ELR (cell line): ENCODE measurements around the gene LMAN2.
"Not testable (repeated sequence)": the region's sequence is repeated elsewhere in the genome, so short reads cannot be mapped to it uniquely, and the experiment has no call there.

ENCODE experiments used
- DNase-seq: peaks from one replicate; pipeline ENCODE4 v3.0.0-alpha.2; 2015; ENCODE audit warnings: low read depth

Gene LMAN2

GRCh38 chr5:177364159-177364962 is 12.9 kb upstream of the LMAN2 start:
- DNase-seq, result peak; percentile 53

DNA sequence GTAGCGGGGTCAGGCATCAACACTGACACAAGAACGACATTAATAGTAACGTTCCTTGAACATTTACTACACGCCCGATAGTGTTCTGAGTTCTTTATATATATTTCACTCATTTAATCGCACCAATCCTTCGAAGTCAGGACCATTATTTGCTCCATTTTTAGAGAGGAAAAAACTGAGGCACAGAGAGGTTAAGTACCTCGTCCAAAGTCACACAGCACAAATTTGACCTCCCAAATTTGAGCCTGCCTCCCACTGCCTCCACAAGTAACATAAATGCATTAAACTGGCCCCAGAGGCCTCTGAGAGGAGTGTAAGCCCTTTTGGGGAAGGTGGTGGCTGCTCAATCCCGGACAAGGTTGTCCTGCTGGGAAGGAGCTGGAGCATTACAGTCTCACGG is 12.1 kb upstream of the LMAN2 start:
- no peak for DNase-seq

GRCh38 chr5:177362610-177363507 is 11.4 kb upstream of the LMAN2 start:
- DNase-seq, result peak; percentile 60

GRCh38 chr5:177362292-177362609 is 10.8 kb upstream of the LMAN2 start:
- DNase-seq, result no peak

GRCh38 chr5:177361418-177362291 is 10.2 kb upstream of the LMAN2 start:
- no peak for DNase-seq

GRCh38 chr5:177360740-177361139 is 9.3 kb upstream of the LMAN2 start:
- not testable (repeated sequence) for DNase-seq

GRCh38 chr5:177359860-177360259 is 8.4 kb upstream of the LMAN2 start:
- no peak for DNase-seq

GRCh38 chr5:177359451-177359851 is 8.0 kb upstream of the LMAN2 start:
- no peak for DNase-seq

DNA sequence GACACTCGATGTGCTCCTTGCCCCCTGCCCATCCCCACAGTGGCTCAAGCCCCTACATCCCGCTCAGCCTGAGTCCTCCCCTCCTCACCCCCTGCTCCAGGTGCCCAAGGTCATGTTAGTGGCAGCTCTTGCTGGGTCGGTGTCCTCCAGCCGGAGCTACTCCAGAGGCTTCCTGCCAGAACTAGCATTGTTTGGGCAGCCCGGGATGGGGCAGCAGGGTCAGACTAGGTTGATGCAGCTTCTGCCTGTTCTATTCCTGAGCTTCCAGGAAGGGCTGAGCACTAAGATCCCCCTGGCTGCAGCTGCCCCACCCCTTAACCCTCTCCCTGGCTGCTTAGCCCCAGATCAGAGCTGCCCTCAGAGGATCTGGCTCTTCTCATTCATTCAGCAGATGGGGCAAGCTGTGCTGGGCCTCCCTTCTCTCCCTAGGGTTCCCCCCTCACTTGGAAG is 6.9 kb upstream of the LMAN2 start:
- no peak for DNase-seq

DNA sequence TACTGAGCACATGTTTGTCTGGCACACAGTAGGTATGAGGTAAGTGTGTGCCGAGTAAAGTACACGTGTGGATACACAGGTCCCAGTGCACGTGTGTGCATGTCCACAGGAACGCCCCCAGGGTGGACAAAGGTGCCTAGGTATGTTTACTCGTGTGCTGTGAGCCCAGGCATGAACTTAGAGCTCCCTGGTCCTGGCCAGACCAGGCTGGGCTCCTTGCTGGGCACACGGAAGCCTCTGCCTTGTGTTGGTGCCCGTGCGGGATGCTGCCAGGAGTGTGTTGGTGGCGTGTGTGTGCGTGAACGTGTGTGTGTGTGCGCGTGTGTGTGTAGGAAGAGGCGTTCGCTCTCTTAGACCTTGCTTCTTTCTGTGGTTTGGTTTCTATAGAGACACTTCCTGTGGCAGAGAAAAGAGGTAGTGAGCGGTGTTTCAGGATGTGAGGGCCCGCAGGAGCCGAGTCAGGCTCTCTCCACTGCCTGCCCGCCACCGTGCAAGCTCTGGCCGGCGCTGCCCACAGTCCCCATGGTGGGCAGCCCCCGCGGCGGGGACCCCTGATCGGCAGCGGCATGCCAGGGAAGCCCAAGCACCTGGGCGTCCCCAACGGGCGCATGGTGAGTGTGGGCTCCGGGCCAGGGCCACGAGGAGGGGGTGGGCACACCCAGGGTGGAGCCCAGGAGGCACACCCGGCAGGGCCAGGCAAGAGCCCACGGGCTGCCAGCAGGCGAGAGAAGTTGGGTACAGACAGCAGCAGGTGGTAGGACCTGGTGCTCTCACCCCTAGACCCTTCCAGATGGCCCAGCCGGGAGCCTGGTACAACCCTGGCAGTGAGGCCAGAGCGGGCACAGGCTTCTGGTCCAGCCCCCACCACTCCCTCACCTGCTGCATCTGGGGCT is 6.2 kb upstream of the LMAN2 start, which contains the start of gene RGS14:
RGS14 (plus strand) TSS at position 466 of the 893 bp plus-strand sequence; CDS start at position 567, 101 bp downstream.
- DNase-seq, result peak; percentile 74

DNA sequence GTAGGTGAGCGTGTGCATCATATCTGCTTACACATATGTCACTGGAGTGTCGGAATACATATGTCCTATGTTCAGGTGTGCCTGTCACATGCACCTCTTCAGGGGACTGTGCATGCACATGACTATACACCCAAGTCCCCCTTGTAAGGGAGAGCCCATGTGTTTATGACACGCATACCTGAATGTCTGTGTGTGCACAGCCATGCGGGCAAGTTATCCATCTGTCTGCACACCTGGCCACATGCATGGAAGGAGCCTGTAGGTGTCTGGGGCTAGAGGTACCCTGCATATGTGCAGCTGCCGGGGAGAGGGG is 5.6 kb upstream of the LMAN2 start:
- DNase-seq, result no peak

DNA sequence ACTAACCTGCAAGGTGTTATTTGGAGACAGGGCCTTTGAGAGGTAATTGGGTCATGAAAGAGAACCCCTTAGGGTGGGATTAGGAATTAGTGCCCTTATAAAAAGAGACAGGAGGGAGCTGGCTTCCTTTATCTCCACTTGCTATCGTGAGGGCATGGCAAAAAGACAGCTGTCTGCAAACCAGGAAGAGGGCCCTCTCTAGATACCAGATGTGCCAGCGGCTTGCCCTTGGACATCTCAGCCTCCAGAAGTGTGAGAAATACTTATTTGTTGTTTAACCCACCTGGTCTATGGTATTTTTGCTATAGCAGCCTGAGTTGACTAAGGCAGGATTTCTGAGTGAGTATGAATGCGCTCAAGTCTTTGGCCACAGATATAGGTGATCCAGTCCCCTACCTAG is 5.3 kb upstream of the LMAN2 start:
- DNase-seq, result no peak

GRCh38 chr5:177355868-177356168 is 4.3 kb upstream of the LMAN2 start:
- no peak for DNase-seq

- no peak for DNase-seq
Observed at GRCh38 chr5:177355162-177355867, 3.8 kb upstream of the LMAN2 start.

DNA sequence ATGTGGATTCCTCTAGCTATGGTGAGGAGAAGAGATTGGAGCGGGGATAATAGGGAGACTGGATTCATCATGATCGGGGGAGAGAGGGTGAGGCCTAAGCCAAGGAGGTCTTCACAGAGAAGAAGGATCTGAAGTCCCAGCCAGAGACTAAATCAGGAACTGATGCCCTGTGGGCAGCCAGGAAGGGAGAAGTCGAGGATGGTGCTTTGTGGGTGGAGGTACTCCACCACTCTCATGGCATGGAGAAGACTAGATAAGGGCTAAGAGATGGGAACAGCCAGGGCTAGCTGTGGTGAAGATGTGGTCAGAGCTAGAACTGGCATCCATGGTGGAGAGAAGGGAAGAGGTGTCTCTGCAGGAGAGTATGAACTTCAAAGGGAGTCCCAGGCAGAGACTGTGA is 3.2 kb upstream of the LMAN2 start:
- DNase-seq, result no peak

- DNase-seq, result no peak
Observed at GRCh38 chr5:177354256-177354655, 2.8 kb upstream of the LMAN2 start.

- no peak for DNase-seq
Observed at GRCh38 chr5:177353093-177353492, 1.6 kb upstream of the LMAN2 start.

DNA sequence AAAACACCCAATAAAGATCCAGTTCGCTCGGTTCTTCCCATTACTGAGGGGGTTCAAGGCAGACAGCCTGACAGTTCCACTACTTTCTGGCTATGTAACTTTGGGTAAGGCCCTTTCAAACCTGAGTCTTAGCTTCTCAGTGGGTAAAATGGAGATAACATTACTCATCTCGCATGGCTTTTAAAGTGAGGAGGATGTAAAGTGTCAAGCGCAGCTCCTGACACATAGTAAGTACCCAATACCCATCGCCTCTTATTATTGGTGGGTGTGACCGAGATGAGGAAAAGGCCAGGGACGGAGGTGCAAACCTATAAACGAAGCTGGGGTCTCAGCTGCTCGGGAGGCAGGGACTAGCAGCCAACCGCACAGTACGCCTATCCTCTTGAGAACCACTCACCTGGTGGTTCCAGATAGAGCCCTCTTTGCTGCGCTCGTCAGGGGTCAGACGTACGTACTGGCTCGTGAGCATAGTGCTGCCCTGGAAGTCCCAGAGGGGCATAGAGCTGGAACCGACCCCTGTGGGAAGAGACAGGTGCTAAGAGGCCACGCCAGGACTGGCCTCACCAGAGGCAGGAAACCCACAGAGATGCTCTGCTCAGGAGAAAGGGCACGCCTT is 584 bp downstream of the LMAN2 start:
- DNase-seq, result peak; percentile 42

GRCh38 chr5:177349762-177350161 is 1.7 kb downstream of the LMAN2 start:
- no peak for DNase-seq

DNA sequence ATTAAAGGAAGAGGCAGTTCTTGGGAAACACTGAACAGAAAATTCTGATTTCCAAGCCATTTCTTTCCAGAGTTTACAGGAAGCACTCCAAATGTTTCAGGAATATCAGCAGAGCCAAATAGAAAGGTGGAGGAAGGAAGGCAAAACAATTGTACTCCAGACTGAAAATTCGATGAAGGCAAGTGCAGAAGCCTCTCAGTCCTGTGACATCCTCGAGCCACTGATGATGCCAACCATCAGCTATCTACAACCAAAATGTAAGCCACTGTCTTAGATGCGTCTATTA is 2.2 kb downstream of the LMAN2 start:
- no peak for DNase-seq

DNA sequence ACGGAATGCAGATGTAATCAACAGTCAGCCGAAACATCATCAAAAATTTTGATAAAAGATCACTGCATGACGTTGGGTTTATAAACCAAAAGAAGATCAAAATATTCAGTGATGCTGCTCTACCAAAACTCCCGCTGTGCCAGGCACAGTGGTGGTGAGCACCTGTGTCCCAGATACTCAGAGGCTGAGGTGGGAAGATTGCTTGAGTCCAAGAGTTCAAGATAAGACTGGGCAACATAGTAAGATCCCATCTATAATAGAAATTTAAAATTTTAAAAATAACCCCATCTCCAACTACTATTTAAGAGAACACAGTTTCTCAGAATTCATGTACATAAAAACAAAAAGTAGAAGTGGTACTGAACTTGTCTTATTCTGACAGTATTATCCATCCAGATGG is 3.8 kb downstream of the LMAN2 start:
- DNase-seq, result no peak
